Activated CD4-positive, alpha-beta T cell treated with anti-CD3 and anti-CD28 coated beads, Interleukin-2, amount 50 U/mL, for 48 hours (primary cell): ENCODE results near the gene BSPRY.
"Not testable (repeated sequence)": the region's sequence is repeated elsewhere in the genome, so short reads cannot be mapped to it uniquely, and the experiment has no call there.

Experiments used
- DNase-seq, 2 experiments: peaks; one replicate each; pipeline ENCODE4 v3.0.0-alpha.2; 2020

BSPRY gene

DNA sequence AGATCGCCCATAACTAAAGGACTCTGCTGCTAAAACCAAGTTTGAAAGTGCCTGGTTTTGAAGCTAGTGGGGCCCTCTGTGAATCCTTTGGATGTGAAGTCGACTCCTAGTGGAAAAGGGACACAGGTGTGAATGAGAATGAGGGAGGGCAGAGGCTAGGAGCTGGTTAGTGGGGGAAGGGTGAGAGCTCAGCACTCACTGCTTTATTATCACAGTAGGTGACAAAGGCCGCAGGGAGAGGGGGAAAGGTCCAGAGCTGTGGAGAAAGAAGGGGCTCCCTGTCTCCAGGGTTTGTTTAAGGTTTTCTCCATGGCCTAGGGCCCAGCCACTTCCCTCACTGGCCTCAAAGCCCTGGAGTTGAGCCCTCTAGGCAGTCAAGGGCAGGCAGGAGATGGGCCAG, 23.9 kb downstream of the BSPRY start:
- no peak for DNase-seq

DNA sequence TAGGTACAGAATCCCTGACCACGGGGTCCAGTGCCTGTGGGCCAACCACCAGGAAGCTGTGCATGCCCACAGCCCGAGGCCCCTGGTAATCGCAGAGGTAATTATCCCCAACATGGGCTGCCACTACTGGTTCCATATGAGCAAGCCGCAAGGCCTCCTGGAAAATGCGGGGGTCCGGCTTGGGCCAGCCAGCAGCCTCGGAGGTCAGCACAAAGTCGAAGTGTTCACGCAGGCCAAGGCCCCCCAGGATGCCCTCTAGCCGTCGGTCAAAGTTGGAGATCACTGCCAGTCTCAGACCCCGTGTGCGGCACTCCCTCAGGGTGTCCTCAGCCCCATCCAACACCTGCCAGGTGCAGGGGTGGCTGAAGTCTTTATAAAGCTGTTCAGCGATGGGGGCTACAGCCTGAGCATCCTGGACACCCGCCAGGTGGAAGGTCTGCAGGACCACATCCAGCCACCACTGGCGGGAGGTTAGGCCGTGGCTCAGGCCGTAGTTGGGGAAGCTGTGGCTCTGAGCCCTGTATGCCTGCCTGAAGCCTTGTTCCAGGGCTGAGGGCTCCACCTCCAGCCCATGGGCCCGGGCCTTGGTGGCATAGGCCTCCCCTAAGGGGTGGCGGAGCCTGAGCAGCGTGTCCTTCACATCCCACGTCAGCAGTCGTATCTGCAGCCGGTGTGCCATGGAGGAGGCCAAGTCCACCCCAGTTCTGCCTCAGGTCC, 24.5 kb downstream of the BSPRY start:
- DNase-seq: no peak

DNA sequence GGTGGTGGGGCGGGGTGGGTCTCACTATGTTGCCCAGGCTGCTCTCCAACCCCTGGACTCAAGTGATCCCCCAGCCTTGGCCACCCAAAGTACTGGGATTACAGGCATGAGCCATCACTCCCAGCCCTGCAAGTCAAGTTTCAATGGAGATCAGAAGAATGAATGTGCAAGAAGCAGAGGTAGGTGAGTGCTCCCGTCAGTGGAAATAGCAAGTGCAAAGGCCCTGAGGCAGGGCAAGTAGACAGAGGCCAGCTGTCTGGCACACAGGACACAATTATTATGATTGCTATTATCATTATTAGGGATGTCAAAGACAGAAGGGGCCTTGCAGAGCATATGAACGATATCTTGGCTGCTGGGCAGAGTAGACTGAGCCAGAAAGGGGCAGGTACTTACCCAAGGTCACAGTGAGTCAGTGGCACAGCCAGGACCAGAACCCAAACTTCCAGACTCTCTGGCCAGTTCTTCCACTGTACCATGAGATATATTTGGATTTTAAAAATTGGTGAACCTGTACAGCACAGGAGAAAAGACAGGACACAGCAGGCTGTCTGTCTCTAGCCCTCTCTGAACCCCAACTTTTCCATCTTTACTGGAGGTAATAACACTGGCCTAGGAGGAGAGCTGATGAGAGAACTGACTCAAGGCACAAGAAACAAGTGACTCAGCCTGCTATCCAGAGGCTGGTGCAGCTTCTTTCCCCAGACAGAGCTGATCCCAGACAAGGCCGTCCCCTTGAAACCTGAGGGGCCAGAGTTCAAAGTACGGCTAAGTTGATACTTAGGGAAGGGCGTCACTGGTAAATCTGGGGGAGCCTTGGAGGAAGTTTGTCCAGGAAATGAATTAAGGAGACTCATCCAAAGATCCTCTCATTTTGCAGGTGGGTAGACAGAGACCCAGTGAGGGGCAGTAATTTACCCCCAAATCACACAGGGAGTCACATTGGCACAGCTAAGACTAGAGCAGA, 26.0 kb downstream of the BSPRY start:
- no peak for DNase-seq

DNA sequence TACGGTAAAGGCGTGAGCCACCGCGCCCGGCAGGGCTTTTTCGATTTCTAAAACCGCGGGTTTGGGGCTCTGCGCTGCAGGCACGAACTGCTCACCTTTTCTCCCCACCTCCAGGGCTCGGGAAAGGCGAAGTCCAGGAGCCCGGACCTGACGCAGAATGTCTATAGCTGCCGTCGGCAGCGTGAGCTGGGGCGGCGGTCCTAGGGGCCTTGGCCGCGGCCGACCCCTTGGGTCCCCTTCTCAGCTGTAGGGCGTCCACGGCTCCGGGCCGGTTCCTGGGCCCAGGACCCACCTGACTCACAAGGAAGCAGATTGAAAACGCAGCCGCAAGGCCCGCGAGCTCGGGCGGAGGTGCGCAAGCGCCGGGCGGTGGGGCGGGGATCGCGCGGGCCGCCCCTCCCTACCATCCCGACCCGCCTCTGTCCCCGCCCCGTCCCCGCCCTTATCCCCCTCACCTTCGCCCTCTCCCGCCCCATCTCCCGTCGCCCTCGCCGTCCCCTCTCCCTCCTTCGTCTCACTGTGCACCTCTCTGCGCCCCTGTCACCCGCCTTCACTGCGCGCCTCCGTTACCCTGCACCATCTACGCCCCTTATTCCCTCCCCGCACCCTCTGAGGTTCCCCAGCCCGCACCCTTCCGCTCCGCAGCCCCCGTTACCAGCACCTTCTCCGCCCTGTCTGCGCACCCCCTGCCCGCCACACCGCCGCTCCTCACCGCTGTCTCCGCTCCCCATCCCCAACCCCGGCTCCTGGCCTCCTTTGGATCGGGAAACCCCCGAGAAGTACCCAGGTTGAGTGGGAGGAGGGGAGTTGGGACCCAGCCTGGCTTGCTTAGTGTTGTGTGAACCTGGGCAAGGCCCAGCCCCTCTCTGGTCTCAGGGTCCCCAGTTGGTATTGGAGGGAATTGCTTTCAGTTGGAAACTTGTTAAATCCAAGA, 27.6 kb downstream of the BSPRY start, which contains the start of gene HDHD3:
HDHD3 (minus strand) TSS at position 353 of the 934 bp plus-strand sequence. CDS start 2,632 bp downstream, outside the sequence.
- peak; percentile 72 to 76 for DNase-seq

DNA sequence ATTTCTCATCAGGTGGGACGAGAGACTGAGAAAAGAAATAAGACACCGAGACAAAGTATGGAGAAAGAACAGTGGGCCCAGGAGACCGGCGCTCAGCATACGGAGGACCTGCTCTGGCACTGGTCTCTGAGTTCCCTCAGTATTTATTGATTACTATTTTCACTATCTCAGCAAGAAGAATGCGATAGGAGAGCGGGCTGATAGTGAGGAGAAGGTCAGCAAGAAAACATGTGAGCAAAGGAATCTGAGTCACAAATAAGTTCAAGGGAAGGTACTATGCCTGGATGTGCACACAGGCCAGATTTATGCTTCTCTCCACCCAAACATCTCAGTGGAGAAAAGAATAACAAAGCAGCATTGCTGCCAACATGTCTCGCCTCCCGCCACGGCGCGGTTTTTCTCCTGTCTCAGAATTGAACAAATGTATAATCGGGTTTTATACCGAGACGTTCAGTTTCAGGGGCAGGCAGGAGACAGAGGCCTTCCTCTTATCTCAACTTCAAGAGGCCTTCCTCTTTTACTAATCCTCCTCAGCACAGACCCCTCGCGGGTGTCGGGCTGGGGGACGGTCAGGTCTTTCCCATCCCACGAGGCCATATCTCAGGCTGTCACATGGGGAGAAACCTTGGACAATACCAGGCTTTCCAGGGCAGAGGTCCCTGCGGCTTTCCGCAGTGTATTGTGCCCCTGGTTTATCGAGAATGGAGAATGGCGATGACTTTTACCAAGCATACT, 29.9 kb downstream of the BSPRY start:
- not testable (repeated sequence) for DNase-seq

DNA sequence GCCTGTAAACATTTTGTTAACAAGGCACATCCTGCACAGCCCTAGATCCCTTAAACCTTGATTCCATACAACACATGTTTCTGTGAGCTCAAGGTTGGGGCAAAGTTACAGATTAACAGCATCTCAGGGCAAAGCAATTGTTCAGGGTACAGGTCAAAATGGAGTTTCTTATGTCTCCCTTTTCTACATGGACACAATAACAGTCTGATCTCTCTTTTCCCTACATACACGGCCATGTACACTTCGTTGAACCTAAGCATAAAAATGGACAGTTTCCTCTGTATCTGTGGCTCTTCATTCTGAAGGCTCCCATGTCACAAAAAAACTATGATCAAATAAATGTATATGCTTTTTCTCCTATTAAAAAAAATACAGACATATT, 30.5 kb downstream of the BSPRY start:
- DNase-seq: not testable (repeated sequence)

DNA sequence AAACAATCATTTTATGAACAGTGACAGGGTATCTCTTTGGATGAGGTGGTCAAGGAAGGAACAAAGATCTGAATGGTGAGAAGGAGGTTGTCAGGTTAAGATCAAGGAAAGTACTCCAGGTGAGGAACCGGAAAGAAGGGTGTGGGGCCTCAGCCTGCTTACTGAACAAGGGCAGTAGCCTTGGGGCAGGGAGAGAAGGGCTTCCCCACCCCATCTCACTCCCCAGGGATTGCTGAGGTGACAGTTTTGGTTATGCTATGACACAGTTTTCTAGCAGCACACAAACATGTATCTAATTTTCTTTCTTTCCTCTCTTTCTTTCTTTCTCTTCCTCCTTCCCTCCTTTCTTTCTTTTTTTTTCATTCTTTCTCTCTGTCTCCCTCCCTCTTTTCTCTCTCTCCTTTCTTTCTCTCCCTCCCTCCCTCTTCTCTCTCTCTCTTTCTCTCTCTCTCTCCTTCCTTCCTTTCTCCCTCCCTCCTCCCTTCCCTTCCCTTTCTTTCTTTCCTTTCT, 31.6 kb downstream of the BSPRY start:
- no peak for DNase-seq

DNA sequence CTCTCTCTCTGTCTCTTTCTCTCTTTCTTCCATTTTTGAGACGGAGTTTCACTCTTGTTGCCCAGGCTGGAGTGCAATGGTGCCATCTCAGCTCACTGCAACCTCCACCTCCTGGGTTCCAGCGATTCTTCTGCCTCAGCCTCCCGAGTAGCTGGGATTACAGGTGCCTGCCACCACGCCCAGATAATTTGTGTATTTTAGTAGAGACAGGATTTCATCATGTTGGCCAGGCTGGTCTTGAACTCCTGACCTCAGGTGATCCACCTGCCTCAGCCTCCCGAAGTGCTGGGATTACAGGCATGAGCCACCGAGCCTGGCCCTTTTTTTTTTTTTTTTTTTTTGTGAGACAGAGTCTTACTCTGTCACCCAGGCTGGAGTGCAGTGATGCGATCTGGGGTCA, 32.1 kb downstream of the BSPRY start:
- DNase-seq: not testable (repeated sequence)

DNA sequence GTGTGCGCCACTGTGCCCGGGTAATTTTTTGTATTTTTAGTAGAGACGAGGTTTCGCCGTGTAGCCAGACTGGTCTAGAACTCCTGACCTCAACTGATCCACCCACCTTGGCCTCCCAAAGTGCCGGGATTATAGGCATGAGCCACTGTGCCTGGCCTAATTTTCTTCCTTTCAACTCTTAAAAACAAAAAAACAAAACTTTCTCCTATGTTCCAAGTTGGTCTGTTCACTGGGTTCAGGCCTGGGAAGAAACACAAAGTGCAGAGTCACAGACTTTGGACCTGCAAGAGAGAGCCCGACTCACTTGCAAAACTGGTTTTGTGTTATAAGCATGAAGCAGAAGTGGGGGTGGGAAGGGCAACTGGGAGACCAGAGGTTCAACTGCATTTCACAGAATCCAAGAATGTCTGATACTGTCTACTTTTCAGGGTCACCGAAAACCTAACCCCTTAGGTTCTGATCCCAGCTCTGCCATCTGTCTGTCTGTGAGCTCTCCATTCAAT, 32.6 kb downstream of the BSPRY start:
- DNase-seq: no peak

DNA sequence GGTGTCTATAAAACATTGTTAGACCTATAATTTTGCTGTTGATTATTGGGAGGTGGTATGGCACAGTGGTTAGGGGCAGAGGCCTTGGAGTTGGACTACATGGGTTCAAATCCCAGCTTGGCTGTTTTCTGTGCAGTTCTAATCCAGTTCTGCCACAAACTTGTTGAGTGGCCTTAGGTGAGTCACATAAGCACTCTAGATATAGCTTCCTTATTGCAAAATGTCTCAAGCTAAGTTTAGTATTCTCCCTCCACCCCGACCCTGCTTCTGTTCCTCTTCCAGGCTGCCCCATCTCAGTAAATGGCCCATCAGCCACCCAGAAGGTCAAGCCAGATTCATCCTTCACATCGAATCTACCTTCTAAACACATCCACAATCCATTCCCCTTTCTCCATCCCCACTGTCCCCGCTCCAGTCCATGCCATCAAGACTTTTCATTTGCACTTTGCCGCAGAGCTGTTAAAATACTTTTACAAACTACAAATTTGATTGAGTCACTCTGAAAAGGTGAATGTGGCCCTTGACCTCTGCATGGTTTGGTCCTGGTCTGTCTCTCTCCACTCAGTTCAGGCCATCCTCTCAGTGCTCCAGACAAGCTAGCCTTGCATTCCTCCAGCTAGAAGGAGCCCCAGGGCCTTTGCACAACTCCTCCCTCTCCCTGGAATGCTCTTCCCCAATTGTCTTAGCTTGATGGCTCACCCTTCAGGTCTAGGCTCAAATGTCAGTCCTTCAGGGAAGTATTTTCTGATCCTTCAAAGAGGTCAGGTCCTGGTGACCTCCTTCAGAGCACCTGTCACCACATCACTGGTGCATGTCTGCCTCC, 37.4 kb downstream of the BSPRY start:
- DNase-seq: no peak

DNA sequence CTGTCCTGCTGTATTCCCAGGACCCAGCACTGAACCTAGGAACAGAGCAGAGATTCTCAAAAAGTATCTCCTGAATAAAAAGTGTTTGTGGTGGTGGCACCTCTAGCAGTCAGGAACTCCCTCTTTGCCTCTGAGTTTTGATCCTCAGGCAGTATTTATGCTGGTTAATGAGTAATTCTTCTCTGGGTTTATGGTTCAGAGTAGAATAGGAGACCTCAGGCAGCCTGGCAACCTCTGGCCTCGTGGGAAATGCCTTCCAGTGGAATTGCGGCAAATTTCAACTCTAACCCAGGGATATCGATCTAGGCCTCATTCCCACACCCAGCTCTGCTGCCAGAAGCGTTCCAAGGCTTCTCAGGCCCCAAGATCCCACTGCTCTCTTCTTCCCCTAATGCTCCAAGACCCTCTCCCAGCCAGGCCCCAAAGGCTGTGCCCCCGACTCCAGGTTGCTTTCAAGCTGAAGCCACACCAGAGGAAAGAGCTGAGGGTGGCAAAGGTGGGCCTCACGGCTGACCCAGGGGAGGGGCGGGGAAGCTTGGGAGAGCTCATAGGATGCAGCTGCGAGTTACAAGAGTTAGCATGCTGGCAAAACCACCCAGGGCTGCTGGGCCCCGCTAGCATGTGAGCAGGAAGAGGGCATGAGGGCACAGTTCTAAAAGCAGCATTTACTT, 38.4 kb downstream of the BSPRY start:
- DNase-seq: no peak

DNA sequence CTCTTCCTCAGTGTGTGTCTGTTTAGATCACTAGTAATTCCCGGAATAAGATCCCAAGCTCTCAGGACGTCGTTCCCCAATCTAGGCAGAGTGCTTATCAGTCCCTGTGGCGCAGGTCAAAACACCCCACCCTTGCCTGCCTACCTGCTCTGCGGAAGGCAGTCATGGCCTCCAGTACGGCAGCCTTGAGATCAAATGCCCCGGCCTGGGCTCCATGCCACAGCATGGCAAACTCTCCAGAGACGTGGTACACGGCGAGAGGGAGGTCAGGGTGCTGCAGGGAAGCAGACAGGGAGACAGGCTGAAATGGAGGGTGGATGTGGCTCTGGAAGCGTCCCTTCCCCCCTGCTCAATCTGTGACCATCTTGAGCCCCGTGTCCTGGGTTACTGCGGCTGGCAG, 39.5 kb downstream of the BSPRY start:
- no peak for DNase-seq

DNA sequence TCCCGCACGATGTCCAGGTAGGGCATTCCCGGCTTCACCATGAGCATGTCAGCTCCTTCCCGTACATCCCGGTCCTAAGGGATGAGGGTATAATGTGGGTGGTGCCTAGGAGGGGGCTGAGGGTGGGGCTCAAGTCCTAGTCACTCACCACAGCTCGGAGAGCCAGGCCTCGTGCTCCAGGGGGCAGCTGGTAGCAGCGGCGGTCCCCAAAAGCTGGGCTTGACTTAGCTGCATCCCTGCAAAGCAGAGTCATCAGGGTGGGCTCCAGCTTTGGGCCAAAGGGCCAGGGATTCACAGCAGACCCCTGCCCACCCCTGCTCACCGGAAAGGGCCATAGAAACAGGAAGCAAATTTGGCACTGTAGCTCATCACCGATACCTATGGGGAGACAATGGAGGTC, 40.1 kb downstream of the BSPRY start:
- no peak for DNase-seq

DNA sequence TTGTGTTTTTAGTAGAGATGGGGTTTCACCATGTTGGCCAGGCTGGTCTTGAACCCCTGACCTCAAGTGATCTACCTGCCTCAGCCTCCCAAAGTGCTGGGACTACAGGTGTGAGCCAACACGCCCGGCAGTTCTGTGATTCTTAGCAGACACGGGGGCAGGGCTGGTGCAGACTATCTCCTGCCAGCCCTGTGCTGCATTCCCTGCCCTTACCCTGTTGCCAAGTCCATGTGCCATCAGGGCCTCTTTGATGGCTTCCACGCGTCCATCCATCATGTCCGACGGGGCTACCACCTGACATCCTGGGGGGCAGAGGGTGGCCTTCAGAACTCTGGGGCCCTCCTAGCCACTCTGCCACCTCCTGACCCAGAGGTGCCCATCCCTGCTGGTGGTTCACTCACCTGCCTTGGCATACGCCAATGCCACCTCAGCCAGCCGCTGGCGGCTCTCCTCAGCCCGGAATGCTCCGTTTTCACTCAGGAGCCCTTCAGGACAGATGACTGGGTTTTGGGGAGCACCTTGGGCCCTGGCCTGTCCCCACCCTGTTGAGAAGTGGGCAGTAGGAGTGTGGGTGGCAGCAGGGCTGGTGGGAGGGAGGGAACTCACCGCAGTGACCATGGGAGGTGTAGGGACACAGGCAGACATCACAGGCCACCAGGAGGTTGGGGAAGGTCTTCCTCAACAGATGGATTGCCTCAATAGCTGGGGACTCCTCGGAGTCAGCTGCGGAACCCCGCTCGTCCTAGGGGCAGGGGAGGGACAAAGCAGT, 41.0 kb downstream of the BSPRY start:
- no peak for DNase-seq

DNA sequence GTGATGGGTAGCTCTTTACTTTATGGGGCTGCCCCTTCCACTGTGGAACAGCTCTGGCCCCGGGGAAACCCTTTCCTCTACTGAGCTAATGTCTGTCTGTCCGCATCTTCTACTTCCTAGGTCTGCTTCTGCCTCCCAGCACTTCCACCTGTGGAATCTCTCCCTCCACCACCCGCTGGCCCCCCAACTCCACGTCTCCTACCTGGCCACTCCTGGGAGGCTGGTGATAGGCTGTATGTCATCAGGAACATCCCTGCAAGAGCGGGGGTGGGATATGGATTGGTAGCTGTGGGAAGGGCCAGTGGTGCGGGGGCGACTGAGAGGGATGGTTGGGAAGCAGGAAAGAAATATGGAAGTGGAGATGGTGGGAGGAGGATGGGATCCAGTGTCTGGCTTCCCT, 42.6 kb downstream of the BSPRY start:
- DNase-seq: no peak

DNA sequence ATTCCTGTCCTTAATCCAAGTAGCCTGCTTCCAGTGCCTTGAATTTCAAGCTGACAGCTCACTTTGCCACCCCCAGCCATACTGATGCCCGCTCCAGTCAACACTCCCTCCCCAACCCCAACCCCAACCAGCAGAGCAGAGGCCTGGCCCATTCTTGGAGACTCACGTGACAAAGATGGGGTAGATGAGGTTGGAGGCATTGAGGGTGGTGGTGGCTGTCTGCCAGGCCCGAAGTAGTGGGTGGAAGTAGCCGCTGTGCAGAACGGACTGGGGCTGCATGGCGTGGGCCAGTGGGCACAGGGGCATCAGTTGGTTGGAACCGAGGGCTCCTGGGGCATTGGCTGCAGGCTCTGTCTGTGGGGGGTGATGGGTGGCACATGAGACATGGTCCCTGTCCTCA, 43.9 kb downstream of the BSPRY start:
- DNase-seq: no peak

DNA sequence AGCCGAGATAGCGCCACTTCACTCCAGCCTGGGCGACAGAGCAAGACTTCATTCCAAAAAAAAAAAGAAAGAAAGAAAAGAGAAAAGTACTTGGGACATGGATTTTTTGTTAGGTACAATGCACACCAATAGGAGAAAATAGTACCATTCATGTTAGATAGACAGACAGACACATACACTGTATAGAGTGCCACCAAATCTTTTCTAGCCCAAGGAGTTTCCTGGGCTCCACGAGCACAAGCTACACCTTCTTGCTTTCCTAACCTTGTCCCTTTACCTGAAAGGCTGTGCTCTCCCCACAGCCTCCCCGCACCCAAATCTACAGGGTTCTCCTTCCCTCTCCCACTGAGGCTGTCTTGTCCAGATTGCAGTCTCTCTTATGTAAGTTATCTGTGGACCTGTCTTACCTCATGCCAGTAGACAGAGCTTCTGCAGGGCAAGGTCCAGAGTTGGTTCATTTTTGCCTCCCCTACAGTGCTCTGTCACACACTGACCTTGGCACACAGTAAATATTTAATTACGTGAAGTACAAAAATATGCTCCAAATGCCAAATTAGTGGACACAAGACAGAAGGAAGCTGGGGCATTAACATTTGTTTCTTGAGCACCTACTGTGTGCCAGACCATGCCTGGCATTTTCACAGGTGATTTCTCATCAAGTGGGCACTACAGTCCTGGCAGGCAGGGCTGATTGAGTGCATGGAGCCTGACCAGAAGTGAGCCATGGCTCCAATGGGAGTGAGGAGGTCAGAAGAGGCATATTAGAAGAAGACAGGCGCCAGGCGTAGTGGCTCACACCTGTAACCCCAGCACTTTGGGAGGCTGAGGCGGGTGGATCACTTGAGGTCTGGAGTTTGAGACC, 45.9 kb downstream of the BSPRY start:
- no peak for DNase-seq

DNA sequence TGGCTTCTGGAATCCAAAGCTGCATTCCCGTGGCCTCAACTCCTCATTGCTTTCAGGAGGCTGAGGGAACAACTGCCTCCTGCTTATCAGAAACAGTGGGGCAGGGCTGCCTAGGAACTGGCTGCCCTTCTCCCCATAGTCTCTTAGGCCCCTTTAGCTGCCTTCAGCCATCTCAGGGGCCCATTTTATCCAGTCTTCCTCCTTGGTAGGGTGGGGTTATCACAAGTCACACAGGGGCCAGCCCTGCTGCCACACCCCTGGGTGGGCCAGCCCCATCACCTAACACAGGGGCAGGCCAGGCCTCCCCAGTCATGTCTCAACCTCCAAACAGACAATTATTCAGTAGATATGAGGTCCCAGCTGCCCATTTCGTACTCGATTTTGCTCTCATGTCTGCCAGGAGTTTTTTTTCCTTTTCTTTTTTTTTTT, 47.9 kb downstream of the BSPRY start:
- DNase-seq: no peak
